ENCODE data around the gene CYP4F8.

DNA sequence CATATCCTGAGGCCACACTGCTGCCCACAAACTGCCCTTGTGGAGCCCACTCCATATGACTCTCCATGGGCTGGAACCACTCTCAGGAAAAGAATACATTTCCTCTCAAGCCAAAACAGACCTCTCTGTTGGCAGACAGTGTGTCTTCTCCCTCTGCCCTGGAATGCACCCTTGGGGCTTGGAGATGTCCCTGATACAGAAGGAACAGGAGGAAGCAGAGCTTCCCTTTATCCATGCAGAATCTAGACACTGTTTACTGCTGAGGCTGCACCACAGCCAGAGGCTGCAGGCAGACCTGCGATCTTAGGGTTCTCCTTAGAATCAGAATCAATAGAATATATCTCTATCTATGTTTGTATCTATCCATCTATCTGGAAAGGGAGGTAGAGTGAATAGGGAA, 26.8 kb upstream of the CYP4F8 start:
- TF ChIP-seq, protein P1, sequence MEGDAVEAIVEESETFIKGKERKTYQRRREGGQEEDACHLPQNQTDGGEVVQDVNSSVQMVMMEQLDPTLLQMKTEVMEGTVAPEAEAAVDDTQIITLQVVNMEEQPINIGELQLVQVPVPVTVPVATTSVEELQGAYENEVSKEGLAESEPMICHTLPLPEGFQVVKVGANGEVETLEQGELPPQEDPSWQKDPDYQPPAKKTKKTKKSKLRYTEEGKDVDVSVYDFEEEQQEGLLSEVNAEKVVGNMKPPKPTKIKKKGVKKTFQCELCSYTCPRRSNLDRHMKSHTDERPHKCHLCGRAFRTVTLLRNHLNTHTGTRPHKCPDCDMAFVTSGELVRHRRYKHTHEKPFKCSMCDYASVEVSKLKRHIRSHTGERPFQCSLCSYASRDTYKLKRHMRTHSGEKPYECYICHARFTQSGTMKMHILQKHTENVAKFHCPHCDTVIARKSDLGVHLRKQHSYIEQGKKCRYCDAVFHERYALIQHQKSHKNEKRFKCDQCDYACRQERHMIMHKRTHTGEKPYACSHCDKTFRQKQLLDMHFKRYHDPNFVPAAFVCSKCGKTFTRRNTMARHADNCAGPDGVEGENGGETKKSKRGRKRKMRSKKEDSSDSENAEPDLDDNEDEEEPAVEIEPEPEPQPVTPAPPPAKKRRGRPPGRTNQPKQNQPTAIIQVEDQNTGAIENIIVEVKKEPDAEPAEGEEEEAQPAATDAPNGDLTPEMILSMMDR (IDR thresholded peaks at IDR 0.05), result no peak
- TF ChIP-seq POLR2A (IDR thresholded peaks at IDR 0.05), result no peak
